CD1c-positive myeloid dendritic cell (primary cell): ENCODE results near the gene IQCK.

Experiments
- DNase-seq: peaks from one replicate; pipeline ENCODE4 v3.0.0-alpha.2; 2016; ENCODE audit errors: extremely low spot score

The IQCK gene

DNA sequence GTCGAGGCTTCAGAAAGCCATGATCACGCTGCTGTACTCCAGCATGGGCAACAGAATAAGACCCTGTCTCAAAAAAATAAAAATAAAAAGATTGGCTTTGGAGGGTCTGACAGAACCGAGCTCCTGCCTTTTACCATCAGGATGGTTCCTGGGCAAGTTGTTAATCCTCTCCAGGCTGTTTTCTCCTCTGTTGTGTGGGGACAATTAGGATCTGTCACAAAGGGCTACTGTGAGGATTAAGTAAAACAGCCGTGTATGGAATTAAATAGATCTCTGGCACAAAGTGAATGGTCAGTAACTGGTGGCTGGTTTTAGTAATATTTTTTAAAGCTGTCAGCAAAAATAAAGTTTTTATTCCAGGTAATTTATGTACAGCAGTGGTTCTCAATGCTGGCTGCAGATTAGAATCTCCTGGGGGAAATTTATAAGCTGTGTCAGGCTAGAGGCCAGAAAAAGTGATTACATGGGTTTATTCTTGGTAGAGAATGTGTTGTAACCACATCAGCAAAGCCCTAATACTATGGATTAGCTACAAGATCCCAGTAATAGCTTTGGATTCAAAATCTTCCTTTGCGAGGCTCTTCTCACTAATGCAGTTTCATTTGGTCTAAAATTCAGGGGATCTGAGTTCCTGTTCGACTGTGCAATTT lies 119.4 kb downstream of the IQCK start:
- no peak for DNase-seq

DNA sequence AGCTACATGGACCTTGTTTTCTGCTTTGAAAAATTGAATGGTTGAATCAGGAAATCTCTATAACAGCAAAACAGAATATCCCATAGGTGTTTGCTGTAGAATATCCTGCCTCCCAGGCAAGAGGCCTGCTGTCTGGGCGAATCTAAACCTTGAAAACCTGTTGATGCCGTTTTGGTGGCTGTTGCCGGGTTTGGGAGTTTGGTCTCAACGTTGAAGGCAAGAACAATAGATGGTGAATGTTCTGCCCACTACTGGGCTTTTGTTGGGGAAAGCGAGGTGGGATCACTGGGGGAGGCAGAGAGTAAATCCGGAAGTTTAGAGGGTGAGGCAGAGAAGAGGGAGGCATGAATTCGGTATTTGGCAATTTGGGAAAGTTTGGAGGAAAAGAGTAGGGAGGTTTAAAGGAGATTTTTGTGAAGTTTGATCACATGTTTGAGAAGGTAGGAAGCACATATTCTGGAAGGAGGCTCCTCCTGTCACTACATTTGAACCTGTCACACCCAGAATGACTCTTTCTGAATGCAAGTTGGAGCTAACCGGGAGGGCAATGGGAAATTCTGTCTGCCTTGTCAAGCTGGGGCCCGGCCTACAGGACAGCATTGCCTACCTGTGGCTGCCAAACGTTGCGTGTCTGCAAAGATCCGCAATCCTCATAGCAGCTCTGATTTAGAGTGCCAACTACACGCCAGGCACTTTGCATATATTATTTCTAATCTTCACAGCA lies 120.1 kb downstream of the IQCK start:
- no peak for DNase-seq

DNA sequence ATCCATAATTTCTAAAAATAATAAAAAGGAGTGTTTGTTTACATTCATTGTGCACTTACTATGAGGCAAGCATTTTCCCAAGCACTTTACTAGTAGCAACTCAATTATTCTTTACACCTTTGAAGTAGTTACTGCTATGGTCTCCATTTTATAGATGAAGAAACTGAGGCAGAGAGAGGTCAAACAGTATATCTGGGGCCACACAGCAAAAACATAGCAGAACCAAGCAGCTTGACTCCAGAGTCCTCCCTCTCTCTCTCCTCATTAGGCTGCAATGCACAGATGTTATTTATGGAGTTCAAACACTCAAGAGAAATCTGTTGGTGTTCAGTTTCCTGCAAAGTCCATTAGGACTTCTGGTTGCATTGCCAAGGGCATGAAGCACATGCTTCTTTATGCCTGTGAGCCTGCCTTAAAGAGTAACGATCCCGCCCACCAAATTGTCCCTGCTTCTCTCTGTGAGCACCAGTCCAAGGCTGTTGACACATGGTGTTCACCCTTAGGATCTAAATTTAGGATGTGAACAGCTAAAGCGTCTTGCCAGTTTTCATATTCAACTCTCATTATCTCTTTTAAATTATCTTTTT lies 122.5 kb downstream of the IQCK start:
- DNase-seq: no peak

DNA sequence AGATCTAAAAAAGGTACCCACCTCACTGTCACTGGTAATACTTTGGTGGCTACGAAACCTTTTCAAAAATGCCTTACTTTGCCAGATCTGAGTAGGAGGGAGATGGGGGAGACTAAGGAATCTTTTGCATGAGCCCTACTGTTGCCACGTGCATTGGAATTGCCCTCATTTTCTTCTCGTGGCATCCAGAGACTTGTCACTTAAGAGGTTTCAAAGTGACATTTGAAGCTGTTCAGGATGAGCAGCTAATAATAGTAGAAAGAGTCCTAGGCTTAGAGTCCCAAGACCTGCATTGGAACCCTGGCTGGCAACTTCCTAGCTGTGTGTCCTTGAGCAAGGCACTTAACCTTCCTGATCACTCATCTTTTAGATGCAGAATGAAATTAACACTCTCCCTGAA lies 123.1 kb downstream of the IQCK start:
- no peak for DNase-seq

DNA sequence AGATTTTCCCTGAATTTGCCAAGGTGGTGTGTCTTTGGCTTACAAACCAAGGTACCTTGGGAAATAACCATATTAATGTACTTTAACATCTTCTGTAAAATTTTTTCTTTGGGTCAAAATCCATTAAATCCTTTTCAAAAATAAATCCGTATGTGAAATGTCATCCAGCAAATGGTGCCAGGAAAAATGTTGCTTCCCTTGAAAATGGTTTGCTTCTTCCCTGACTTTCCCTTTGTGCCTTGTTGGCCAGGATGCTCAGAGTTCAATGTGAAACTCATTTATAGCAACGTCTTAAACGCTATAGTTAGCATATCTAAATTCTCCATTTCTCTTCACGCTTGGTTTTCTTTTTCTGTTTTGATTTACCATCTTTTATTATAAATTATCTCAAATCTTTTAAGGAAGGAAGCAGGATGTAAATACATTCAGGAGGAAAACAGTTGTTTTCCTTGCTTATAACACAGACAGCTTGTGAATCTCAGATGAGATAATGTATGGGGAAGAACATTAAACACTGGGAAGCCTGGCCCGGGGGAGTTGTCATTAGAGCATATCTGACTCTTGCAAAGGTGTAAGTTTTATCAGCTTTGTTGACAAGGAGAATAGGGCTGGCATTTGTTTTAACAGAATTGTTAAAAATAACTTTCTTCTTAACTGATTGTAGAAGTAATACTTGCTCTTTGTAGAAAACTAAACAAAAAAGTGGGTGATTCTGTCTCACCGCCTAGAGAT lies 124.5 kb downstream of the IQCK start:
- DNase-seq: no peak

DNA sequence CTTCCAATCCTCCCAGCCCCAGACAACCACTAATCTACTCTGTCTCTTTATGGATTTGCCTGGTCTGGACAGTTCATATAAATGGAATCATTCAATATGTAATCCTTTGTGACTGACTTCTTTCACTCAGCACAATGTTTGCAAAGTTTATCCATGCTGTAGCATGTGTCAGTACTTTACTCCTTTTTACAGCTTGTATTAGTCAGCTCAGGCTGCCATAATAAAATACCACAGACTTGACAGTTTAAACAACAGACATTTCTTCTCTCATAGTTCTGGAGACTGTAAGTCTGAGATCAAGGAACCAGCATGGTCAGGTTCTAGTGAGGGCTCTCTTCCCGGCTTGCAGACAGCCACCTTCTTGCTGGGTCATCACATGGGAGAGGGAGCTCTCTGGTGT lies 125.3 kb downstream of the IQCK start:
- DNase-seq: no peak

DNA sequence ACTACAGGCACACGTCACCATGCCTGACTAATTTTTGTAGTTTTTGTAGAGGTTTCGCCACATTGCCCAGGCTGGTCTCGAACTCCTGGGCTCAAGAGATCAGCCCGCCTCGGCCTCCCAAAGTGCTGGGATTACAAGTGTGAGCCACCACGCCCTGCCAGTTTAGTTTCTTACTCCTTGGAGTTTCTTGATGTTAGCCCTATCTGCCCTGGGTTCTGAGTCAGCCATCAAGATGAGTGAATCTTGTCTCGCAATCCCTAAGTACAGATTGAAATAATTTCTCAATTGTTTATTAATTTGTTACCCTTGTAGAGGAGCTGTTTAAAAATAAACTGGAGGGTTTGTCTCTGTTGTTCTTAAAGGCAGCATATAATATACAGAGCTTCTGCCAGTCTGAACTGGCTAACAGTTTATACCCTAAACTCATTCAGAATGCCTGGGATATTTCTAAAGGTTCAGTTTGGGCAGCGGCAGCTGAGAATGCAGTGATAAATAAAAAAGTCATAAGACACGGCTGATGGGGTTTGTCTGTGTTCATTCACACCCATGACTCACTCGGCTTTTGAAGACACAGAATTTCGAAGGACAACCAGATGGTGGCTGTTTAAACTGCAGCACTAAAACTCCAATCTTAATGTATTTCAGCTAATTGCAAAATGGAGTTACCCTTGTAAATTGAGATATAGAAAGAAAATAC lies 127.0 kb downstream of the IQCK start:
- no peak for DNase-seq

DNA sequence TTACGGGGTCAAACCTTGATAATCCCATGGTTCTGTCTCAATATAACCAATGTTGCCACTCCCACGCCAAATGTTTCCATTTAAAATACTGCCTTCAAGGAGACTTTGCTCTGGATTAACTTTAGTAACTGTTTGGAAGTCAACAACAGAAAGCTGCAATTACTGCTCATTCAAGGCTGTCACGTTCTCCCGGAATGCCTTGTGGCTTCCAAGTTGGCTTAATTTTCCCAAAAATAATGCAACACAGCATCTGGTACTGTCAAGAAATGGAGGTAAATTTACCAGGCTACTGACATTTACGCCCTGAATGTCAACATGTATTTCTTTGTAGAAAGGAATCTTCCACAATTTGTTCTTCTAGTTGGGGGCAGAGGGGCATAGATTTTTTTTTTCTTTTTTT lies 128.4 kb downstream of the IQCK start:
- no peak for DNase-seq

DNA sequence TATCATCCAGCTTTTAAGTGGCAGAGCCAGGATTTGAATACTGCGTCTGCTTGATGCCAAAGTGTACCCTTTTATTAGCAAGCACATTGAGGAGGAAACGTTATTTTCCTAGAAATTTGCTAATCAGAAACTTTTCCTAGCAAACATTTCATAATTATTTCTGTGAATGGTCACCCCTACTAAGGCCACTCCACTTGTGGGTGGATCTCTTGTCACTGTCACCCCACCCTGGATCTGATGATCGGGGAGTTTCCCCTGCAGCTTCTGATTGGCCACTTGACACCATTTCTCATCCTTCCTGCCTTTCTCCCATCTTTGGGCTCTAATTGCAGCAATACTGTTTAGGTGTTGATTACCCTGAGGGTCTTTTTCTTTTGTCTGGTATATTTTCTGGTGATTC lies 130.7 kb downstream of the IQCK start:
- DNase-seq: no peak

DNA sequence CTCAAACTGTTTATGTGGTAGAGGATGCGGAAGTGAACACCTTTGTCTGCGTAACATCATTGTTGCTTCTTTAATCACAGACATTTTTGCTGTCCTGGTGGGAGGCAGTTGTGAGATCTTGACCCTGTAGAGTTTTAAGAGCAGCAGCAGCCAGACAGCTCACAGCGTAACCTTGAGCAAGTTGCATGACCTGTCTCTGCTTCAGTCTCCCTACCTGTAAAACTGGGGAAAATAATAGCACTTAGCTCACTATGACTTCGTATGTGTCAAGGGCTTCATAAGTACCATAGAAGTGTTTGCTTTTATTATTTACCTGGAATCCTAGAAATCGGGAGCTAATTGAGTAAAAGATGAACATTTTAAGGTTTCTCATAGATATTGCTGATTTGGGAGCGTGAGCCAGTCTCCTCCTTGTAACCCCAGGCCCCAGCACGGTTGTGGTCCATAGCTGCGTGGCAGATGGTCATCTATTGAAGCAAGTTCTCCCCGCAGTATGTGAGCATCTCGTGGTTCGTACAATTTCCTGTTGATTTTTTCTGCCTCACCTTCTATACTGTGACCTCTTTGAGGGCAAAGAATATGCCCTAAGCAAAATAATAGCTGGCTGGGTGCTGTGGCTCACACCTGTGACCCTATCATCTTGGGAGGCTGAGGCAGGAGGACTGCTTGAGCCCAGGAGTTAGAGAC lies 132.2 kb downstream of the IQCK start:
- no peak for DNase-seq

DNA sequence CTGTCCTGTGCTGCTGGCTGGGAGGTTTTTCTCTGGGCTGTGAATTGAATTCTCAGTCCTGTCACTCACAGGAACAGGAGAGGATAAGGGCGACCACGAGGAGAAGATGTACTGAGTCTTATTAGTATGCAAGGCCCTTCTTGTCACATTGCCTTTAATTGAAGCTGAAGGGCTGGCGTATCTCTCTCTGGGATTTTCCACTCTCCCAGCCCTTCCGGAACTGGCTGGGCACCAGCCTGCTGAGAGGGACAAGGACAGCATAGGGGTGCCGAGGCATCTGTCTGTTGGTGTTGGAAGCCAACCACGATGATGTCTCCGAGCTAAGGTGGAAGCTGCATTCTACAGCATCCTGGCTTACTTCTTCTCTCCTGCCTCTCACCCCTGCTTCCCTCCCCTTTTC lies 133.4 kb downstream of the IQCK start:
- DNase-seq: no peak

DNA sequence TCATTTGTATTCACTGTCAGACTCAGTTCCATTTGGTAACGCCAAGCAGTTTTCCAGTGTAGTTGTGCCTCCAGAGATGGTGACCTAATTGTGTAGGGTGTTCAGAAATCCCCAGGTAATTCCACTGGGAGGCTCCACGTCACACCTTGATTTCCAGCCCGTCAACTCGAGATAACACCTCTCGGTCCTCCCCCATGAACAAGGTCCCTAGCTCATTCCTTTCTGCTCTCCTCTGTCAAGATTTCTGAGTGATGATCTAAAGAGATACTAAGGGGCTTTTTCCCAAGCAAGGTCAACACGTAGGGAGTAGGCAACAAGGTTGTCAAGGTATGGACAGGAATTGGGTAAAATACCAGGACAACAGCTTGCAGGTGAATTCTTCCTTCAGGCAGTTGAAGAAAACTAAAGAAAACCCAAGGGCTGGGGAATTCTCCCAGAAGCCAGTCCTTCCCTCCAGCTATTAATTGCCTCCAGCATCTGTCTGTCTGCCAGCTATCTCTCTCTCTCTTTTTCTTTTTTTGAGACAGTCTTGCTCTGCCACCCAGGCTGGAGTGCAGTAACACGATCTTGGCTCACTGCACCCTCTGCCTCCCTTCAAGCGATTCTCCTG lies 135.2 kb downstream of the IQCK start:
- DNase-seq: no peak

DNA sequence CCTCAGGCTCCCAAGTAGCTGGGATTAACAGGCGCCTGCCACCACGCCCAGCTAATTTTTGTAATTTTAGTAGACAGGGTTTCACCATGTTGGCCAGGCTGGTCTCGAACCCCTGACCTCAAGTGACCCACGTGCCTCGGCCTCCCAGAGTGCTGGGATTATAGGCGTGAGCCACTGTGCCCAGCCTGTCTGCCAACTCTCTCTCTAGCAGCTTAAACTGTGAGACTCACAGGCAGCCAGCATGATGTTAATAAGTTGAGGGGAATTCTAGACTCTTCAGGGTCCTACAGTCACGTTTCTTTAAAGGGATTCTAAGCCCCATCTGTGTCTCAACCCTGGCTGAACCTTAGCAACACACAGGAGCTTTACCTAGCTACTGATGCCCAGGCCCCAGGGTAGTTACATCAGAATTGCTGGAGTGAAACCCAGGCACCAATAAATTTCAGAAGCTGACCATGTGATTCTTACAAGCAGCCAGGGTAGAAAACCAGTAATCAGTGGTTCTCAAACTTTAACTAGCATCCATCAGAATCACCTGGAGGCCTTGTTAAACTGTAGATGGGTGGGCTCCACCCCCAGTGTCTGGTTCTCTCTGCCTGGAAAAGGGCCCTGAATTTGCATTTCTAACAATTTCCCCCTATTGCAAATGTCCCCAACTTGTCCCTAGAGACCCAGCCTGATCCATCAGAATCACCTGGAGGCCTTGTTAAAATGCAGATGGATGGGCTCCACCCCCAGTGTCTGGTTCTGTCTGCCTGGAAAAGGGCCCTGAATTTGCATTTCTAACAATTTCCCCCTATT lies 135.9 kb downstream of the IQCK start:
- DNase-seq: no peak

DNA sequence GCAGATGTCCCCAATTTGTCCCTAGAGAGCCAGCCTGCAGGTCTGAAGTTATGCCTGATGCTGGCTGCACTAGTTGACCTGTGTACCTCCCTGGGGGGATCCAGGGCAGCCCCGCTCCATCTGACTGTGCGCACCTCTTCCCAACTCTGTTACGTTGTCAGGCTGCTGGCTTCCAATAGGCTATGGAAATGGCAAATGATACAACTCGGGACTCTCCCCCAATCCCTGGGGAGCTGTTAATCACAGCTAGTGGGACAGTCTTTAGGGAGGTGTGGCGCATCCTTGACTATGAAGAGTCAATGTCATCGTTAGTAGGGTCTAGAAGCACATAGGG lies 136.4 kb downstream of the IQCK start:
- no peak for DNase-seq

DNA sequence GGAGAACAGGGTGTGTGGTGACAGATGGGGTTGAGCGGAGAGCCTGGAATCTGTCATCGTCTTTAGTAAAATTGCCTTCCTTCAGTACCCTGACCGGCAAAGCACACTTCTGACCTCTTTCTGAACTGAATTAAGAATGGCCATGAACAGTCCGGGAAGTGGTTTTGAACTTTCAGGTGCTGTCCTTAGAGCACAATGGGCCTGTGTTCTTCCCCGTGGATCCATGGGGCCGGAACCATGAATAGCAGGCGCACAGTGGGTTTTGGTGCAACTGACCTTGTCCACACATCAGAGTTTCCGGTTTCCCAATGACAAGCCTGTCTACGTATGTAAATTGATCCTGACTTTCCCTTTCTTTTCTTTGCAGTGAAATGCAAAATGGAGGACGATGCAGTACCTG lies 138.0 kb downstream of the IQCK start:
- DNase-seq: no peak

DNA sequence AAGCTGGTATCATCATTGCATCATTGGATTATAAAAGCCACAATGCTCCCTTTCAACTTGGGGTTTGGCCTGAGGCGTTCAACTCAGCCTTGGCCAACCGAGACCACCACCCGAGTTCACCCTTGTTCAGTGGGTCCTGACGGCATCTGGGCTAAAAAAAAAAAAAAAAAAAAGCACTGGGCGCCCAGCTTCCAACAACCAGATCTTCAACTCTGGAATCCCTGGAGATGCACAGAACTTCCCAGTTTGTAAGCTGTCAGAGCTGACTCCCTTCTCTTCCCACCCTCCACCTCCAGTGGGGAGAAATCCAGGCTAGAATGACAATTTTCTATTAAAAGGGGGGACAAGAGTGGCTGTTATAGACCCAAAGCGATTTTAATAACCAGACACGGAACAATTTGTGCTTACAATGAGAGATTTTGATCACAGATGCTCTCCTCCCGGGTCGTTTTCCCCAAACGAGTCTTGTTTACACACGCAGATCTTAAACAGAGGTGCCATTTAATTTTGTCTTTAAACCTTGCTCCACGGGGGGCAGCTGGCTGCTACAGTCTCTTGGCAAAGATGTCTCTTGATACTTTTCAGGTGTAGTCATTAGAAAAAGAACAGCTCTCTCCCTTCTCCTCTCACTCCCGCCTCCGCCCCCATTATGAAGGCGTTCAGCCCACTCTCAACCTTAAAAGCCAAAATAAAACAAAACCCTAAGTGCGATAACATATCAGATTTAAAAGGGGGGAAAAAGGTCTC lies 139.7 kb downstream of the IQCK start:
- no peak for DNase-seq

DNA sequence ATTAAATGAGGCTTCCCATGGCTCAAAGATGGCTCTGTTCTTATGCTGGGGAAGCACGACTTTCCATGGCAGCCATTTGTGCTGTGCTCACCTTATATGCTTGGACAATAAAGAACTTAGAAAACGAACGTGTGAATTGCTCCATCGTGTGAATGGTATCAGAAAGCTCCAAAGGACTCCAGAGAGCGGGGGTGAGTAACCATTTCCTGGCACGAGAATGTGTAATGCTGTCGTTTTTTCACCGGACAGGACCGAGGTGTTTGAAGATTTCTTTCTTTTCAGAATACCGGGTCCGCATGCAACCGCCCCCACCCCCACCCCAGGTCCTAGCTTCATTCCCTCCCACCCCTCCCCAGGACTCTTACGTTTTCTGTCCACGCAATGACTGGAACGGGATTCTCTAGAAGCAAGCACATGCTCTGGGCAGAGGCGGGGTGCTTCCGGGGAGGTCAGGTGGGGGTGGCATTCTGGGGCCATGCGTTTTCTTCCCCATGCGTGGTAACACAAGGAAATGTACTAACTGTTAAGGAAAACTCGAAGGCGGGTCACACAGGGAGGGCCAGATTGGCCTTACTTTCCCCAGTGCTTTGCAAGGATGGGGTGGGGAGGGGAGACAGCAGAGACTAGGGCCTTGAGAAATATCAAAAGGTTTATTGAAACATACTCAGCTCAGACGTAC lies 140.4 kb downstream of the IQCK start:
- DNase-seq: no peak

DNA sequence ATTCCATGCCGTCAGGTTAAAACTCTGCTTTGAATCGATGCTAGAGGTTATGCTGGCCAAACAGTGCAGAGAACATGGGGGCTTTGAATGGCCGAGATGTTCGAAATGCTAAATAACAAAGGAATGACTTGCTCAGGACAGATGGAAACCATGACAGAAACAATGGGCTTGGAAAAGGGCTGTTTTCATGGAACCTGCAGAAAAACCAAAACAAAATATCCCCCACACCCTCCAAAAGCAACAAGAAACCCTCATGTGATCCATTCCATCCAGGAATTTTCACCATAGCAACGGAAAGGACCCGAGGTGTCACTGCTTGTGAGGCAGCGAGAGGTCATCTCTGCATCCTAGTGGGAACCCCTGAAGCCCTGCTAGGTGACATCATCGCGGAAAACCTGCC lies 141.1 kb downstream of the IQCK start:
- no peak for DNase-seq

DNA sequence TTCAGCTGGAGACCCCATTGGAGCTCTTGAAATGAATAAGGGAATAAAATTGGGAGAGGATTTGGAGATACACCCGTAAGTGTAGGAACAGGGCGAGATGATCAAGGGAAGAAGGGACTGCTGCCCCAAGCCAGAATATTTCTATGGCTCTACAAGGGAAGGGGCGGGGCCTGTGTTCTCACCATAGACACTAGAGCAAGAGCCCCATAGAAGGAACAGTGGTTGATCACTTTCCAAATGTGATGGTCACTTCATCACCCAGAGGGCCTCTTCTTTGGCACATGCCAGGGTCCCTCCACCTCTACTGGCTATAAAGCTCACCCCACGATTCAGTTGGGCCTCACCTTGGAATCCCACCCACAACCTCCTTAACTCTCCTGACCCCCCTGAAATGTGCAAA lies 141.5 kb downstream of the IQCK start:
- DNase-seq: no peak
